ENCODE results near the gene PPP2R2B.

Gene PPP2R2B

DNA sequence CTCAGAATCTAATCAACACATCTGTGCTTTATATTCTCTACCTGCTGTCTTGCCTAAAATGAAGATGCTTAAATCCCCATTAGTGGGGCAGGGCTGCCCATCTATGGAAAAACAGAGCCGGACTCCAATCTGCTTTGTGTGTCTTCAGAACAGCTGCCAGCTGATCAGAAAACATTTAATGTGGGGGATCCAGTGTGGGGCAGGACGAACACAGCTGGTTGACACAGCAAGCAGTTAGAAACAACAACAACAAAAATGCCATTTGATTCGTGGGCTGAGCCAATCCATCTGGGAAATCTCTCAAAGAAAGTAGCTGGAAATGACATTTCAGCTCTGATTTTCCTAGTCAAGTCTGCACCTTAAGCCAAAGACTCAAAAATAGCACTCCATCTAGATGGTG lies 99.8 kb downstream of the PPP2R2B start:
- no peak for DNase-seq

DNA sequence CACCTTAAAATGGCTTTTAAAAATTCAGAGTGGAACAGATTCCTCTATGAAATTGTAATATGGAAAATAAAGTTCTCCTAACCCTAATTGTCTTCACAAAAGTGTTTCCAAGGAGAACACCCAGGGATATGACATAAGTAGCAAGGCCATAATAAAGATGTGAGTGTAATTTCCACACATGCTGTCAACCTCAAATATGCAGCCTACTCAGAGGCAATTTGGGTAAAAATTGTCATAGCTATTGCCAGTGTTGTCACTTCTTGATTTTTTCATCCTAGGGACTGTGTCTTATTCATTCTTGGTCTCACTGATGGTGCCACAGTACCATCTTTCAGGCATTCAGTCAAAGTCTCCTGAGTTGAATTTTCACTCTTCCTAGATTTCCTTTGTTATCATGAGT lies 100.3 kb downstream of the PPP2R2B start:
- DNase-seq: no peak

GRCh38 chr5:146772881-146773466 lies 105.6 kb downstream of the PPP2R2B start:
- DNase-seq: no peak

GRCh38 chr5:146770980-146771379 lies 107.6 kb downstream of the PPP2R2B start:
- no peak for DNase-seq

DNA sequence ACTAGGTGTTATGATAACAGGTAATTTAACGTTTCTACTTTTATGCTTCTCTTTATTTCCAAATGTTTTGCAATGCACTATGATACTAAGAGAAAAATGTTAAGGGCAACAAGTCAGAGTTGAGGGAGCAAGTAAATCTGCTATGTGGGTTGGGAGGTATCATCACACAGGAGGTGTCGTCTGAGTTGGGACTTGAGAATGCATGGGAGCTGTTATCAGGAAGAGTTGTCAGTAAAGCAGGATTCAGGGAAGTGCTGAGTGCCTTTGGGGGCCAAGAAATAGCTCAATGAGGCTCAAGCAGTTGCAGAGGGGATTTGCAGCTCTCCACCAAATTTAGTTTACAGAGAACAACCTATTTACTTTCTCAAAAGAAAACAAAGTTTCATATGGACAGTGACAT lies 108.0 kb downstream of the PPP2R2B start:
- DNase-seq: no peak

GRCh38 chr5:146767534-146767933 lies 111.0 kb downstream of the PPP2R2B start:
- DNase-seq: no peak

GRCh38 chr5:146766013-146766412 lies 112.5 kb downstream of the PPP2R2B start:
- DNase-seq: no peak

GRCh38 chr5:146765089-146765832 lies 113.3 kb downstream of the PPP2R2B start:
- DNase-seq: no peak

DNA sequence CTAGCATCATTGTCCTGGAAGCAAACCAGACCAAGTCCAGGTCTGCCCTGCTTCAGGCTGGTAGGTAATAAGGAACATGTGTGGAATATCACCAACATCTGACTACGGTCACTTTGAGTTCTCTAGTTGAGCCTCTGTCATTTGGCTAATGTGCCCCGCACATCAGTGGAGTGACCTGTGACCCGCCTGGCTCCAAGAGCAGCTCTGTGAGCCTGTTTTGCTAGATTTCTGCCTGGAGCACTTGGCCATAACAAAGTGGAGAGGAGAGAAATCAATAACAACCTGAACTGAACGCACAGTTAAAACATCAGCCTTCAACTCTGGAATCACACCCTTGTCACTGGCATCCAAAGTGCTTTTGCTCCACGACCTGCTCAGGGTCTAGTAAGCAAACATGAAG lies 115.7 kb downstream of the PPP2R2B start:
- DNase-seq: no peak

DNA sequence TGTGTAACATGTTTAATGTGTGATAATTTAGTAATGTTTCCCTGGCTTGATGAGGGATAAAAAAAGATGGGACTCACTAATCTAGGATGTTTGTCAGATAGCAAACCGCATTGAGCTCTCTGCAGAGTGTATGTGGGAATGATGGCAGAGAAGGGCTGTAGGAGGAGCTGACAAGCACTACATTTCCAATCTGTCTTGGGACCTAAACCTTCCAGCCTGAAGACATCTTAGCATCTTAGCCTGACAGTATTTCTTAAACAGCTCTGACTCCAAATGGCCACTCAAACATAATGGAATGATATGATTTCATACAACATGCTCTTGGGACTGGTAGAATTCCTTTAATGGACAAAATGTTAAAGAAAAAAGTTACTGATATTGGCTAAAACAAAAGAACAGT lies 116.7 kb downstream of the PPP2R2B start:
- DNase-seq: no peak

DNA sequence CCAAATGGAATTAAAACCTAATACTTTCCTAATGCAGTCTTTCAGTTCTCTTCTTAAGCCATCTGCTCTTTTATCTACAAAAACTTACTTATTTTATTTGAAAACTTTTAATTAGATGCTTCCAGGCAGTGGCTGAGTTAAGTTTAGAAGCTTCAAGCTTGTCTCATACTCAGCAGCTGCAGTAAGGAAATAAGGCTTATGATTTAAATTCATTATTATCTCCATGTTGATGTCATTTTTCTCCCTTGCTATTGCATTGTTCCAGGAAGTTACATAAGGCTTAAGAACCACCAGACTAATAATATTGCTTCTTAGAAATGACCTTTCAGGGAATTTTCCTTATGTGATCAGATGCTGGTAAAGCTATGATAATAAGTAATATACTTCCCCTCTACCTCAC lies 119.6 kb downstream of the PPP2R2B start:
- no peak for DNase-seq

GRCh38 chr5:146758076-146758475 lies 120.5 kb downstream of the PPP2R2B start:
- no peak for DNase-seq

DNA sequence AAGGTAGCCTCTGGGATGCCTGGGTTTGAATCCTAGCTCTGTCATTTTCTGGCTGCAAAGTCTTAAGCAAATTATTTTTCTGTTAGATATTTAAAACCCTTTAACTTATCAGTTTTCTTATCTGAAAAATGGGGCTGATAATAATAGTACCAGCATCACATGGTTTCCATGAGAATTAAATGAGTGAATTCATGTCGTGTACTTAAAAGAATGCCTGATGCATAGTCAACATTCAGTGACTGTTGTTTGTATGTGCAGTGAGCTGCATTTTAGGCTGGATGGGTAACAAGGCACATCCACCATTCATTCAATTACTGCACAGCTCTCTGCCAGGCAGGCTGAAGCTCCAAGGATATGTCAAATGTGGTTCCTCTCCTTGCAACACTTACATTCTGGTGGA lies 122.0 kb downstream of the PPP2R2B start:
- DNase-seq: no peak

DNA sequence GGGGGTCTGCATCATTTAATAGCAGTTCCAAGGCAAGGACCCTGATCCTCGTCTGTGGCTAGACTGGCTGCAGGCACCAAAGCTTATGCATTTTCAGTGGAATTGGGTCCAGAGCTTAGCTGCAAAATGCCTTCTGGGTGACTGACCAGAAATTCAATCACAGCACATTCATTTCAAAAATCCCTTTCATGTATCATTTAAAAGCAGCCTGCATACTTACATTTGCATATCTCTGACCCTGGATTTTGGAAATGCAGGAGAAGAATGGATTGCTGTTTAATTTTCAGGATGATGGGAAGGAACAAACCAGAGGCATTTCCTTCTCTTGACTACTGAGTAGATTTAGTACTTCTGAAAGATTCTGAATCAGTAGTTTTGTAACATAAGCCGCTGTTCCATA lies 122.8 kb downstream of the PPP2R2B start:
- no peak for DNase-seq

DNA sequence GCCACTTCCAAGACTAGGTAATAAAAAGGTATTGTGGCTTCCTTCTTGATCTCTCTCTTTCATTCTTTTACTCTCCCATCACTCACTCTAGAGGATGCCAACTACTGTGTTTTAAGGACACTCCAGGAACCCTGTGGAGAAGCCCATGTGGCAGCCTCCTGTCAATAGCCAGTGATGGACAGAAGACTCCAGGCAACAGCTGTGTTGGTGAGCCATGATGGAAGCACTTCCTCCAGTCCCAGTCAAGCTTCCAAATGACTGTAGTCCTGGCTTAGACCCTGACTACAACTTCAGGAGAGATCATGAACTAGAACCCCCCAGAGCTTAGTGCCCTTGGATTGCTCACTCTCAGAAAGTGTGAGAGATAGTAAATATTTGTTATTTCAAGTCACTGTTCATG lies 123.9 kb downstream of the PPP2R2B start:
- DNase-seq: no peak

DNA sequence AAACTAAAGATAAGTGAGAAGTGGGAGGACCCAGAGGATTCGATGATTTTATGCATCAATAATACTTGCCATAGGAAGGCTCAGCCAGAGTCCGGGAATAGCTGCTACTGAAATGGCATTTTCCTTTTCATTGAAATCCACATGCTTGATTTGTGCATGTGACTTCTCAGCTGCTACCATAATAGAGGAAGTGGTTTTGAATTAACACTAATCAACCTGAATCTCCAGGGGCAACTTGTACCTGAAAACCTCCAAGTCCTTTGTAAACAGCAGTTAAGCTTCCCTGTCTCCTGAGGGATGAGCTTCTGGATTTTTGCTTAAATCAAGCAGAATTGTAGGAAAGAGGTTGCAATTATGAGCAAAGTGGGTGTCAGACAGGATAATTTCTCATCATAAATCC lies 124.9 kb downstream of the PPP2R2B start:
- DNase-seq: peak; percentile 4 to 44

GRCh38 chr5:146751781-146752401 lies 126.7 kb downstream of the PPP2R2B start:
- no peak for DNase-seq

DNA sequence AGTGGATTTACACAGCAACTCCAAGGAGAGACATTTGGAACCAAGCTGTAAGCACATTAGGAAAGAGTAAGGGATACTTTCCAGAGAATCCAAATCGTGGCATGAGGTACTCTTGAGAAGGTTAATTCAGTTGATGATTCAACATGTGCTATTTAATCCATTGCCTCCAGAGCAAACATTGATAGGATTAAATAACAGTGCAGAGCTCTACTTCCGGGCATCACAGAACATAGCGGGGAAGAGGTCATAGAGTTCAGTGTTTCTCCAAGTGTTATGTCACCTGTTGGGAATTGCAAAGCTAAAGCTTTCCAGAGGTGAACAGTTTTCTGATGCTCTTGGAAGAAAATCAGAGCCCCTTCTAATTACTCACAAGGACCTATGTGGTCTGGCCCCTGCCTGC lies 127.5 kb downstream of the PPP2R2B start:
- no peak for DNase-seq

DNA sequence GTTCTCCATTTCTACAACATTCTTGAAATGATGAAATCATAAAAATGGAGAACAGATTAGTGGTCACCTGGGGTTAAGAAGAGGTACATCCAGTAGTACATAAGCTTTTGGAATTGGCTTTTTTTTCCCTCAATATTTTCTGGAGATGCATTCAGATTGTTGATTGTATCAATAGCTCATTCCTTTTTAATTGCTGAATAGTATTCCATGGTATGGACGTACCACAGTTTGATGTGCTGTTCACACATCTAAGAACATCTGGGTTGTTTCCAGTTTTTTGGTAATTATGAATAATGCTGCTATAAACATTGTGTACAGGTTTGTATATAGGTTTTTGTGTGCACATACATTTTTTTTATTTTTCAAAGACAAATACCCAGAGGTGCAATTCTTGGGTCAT lies 130.0 kb downstream of the PPP2R2B start:
- no peak for DNase-seq

- peak; percentile 56 to 86 for DNase-seq
Observed at GRCh38 chr5:146745931-146746577, 132.5 kb downstream of the PPP2R2B start.

- DNase-seq: peak; percentile 39 to 46
Observed at GRCh38 chr5:146744068-146744745, 134.3 kb downstream of the PPP2R2B start.

GRCh38 chr5:146734936-146735577 lies 143.5 kb downstream of the PPP2R2B start:
- DNase-seq: no peak

DNA sequence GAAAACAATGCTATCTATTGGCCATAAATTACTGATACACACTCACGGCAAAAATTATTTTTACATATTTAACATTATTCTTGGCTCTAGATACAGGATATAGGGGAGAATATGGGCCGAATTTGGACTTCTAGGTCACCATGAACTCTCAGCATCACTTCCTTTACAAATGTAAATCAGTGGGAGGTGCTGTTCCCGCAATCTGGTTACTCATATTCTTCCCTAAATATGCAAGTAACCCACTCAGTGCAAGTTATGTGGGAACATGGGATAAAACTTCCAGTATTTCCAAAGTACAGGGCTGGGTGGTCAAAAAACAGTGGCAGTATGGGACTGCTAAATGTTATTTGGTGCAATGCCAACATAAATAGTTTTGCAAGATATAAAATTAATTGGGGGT lies 145.6 kb downstream of the PPP2R2B start:
- DNase-seq: no peak

Measured in NCI-H2081 (cell line).